Glutamatergic neuron (in vitro differentiated cells): ENCODE results near the gene EIF4G1. TPM values are rescaled to one million over a fixed set of nuclear protein-coding genes. Genes with fewer than 3 reads are reported as not detected.
A peak's percentile ranks its signal among the peaks of the same experiment; 100 is the strongest.

Experiments
- DNase-seq: peaks from one replicate; pipeline ENCODE4 v3.0.0; 2022
- H3K27ac Mint-ChIP-seq: one replicate; pipeline ENCODE4 v1.8.0; 2020; ENCODE audit warnings: mild to moderate bottlenecking, mixed read lengths, inconsistent platforms; ENCODE audit not compliant: unreplicated experiment
- H3K27me3 Mint-ChIP-seq: one replicate; pipeline ENCODE4 v1.8.0; 2020; ENCODE audit warnings: mild to moderate bottlenecking, moderate library complexity, mixed read lengths, inconsistent platforms; ENCODE audit not compliant: unreplicated experiment
- H3K36me3 Mint-ChIP-seq: one replicate; pipeline ENCODE4 v1.8.0; 2020; ENCODE audit warnings: mild to moderate bottlenecking, mixed read lengths, inconsistent platforms; ENCODE audit not compliant: unreplicated experiment
- H3K4me1 Mint-ChIP-seq: one replicate; pipeline ENCODE4 v1.8.0; 2020; ENCODE audit warnings: mild to moderate bottlenecking, low read depth, mixed read lengths, inconsistent platforms; ENCODE audit not compliant: unreplicated experiment
- H3K4me3 Mint-ChIP-seq: one replicate; pipeline ENCODE4 v1.8.0; 2020; ENCODE audit warnings: mild to moderate bottlenecking, mixed read lengths, inconsistent platforms; ENCODE audit not compliant: unreplicated experiment
- H3K9me3 Mint-ChIP-seq: one replicate; pipeline ENCODE4 v1.8.0; 2020; ENCODE audit warnings: mild to moderate bottlenecking, moderate library complexity, mixed read lengths, inconsistent platforms; ENCODE audit not compliant: unreplicated experiment
- total RNA-seq: library from RNA; stranded (reverse); fragmentation: NEBNext Ultra II Directional; extraction: Animal tissue kit (Norgen Biotek cat#: 25700); gene quantifications from one replicate; pipeline ENCODE4 v1.2.1, GENCODE V29; 2021; ENCODE audit not compliant: unreplicated experiment
- TF ChIP-seq, protein P1 (sequence below): fragments of 200-600 bp; sonication (generic); IDR thresholded peaks from one replicate; pipeline ENCODE4 v1.5.0; 2021; ENCODE audit not compliant: partially characterized antibody, unreplicated experiment

Gene EIF4G1
- total RNA-seq, 1 donor from 2014 or later, result 346 TPM

DNA sequence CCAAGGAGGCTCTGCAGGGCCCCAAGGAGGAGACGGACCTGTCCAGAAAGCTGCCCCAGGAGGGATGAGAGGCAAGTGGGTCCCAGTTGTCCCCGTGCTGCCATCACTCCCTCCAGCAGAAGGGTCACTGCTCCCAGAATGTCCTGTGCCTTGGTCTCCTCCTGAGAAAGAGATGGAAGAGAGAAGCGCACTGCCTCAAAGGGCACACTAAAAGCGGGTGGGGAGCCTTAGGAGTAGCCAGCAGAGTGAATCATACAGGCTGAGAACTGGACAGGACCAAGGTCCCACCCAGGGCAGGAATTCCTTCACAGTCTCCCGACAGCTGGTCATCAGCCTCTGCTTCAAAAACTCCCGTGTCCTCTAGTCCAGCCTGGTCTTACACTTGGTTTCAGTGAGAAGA lies 59.0 kb downstream of the EIF4G1 start:
- H3K27ac Mint-ChIP-seq, result no peak overlapping the region
- peaks cover 5% of the 10 kb centered on the region for H3K27me3 Mint-ChIP-seq
- peaks cover 18% of the 10 kb centered on the region for H3K4me1 Mint-ChIP-seq
- no peak overlapping the region for H3K4me3 Mint-ChIP-seq
- no peaks in the 10 kb centered on the region for H3K36me3 Mint-ChIP-seq
- DNase-seq, result no peak
- TF ChIP-seq, protein P1, sequence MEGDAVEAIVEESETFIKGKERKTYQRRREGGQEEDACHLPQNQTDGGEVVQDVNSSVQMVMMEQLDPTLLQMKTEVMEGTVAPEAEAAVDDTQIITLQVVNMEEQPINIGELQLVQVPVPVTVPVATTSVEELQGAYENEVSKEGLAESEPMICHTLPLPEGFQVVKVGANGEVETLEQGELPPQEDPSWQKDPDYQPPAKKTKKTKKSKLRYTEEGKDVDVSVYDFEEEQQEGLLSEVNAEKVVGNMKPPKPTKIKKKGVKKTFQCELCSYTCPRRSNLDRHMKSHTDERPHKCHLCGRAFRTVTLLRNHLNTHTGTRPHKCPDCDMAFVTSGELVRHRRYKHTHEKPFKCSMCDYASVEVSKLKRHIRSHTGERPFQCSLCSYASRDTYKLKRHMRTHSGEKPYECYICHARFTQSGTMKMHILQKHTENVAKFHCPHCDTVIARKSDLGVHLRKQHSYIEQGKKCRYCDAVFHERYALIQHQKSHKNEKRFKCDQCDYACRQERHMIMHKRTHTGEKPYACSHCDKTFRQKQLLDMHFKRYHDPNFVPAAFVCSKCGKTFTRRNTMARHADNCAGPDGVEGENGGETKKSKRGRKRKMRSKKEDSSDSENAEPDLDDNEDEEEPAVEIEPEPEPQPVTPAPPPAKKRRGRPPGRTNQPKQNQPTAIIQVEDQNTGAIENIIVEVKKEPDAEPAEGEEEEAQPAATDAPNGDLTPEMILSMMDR, result no peak
- peaks cover 5% of the 10 kb centered on the region for H3K9me3 Mint-ChIP-seq

DNA sequence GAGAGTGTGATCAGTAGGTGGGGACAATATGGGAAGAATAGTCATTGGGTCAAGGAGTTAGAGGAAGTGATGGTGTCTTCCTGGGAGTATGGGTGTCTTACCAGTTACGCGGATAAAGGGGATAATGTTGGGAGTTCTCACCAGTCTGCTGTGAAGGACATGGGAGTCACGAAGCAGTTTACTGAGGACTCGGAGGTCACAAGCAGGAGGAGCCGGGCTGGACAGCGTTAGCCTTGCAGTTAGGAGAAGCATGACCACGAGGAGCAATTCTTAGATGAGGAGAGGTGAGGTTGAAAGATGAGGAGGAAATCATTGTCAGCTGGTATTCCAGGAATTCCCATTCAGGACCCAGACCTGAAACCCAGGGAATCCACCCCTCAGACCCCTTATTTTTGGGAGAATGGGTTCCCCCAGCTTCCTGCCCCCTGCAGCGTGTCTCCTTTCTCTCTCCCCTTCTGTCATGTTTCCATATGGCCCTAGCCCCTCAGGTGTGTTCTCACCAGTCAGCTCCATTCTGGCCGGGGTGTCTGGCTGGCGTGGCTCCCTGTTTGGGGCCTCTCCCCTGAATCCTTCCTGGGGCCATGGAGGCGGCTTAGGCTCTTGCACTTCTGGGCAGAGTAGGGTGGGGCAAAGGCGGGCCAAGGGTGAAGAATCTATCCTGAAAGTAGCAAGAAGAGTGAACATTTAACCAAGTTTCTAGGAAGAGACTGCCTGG lies 61.5 kb downstream of the EIF4G1 start:
- Mint-ChIP-seq H3K4me1 (peaks cover 28% of the 10 kb centered on the region), H3K27me3 (peaks cover 13% of the 10 kb centered on the region), H3K36me3 (no peaks in the 10 kb centered on the region), H3K4me3 (no peak overlapping the region), H3K27ac (no peak overlapping the region), H3K9me3 (peaks cover 11% of the 10 kb centered on the region)
- no peak for DNase-seq
- TF ChIP-seq, protein P1, result no peak

DNA sequence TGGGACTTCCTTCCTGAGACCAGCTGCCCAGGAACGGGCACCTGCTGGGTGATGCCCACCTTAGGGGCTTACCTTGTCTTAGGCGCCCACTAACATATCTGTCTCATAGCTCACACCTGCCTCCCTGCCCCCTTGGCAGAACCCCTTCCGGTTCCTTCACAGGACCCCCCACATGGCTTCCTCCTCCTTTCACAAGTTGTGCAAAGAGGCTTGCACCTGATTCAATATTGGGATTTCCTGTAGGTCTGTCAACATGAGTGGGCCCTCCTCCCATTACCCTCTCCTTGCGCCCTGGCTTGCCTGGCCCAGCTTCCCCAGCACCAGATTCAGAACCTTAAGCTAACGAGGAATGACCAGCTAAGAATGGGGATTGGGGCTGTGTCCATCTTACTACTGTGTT lies 63.0 kb downstream of the EIF4G1 start:
- Mint-ChIP-seq H3K4me3 (peak overlapping the region; percentile 84), H3K27ac (peak overlapping the region; percentile 68), H3K27me3 (peaks cover 13% of the 10 kb centered on the region), H3K36me3 (no peaks in the 10 kb centered on the region), H3K9me3 (peaks cover 11% of the 10 kb centered on the region), H3K4me1 (peaks cover 21% of the 10 kb centered on the region)
- TF ChIP-seq, protein P1, result no peak
- DNase-seq, result no peak

DNA sequence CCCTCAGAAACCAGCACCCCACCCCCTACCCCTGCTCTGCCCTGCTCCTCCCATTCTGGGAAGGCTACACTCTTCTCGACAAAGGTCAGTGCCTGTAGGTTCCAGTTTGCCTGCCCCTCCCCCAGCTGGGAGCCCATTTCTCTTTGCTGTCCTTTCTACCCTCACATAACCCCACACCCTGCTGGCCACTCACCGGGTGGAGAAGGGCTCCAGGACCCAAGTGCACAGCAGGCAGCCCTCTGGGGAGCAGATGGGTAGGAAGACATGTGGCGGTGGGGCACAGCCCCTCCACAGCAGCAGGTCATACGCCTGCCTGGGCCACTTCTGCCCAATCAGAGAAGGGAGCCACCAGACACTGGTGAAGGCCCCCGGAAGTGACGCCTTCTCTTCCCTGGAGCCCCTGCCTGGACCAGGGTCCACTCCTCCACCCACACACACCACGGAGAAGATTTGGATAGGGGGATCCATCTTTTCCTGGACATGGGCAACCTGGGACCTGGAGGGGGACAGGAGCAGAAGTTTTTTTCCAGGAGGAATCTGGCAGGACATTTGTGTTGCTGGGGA lies 63.6 kb downstream of the EIF4G1 start, which contains the start of gene THPO:
Gene THPO (minus strand): TSS at position 326 of the 564 bp plus-strand sequence. CDS start 1,948 bp downstream, outside the sequence.
- TF ChIP-seq, protein P1, result no peak
- peaks cover 13% of the 10 kb centered on the region for H3K27me3 Mint-ChIP-seq
- peaks cover 11% of the 10 kb centered on the region for H3K9me3 Mint-ChIP-seq
- H3K27ac Mint-ChIP-seq, result peak within 1 kb of the TSS; percentile 68
- H3K4me1 Mint-ChIP-seq, result peaks cover 19% of the 10 kb centered on the region
- H3K4me3 Mint-ChIP-seq, result peak within 1 kb of the TSS; percentile 84
- H3K36me3 Mint-ChIP-seq, result no peaks in the 10 kb centered on the region
- peak; percentile 64 for DNase-seq
